ENCODE data around the gene SORBS2.

The SORBS2 gene

GRCh38 chr4:185813133-185813532 lies 1.1 kb upstream of the SORBS2 start:
- ATAC-seq = no peak
- TF ChIP-seq BACH2 (CRISPR knock-in tag; IDR thresholded peaks at IDR 0.05; ENCODE audit: borderline replicate concordance) (no peak), ISL1 (CRISPR knock-in tag; IDR thresholded peaks at IDR 0.05) (no peak), ZNF8 (CRISPR knock-in tag; IDR thresholded peaks at IDR 0.05) (no peak), CSRNP3 (CRISPR knock-in tag; IDR thresholded peaks at IDR 0.05) (no peak), CREB5 (CRISPR knock-in tag; IDR thresholded peaks at IDR 0.05; ENCODE audit: low read depth) (no peak), ZNF565 (CRISPR knock-in tag; conservative IDR thresholded peaks at IDR 0.05; ENCODE audit: low read depth) (no peak), POU6F1 (CRISPR knock-in tag; IDR thresholded peaks at IDR 0.05; ENCODE audit: borderline replicate concordance, low read depth) (no peak), ZFP30 (CRISPR knock-in tag; IDR thresholded peaks at IDR 0.05) (no peak), PATZ1 (CRISPR knock-in tag; IDR thresholded peaks at IDR 0.05; ENCODE audit: borderline replicate concordance) (no peak), ZNF70 (CRISPR knock-in tag; IDR thresholded peaks at IDR 0.05) (no peak), OSR1 (CRISPR knock-in tag; IDR thresholded peaks at IDR 0.05) (no peak)

GRCh38 chr4:185810746-185811508 lies 1.1 kb downstream of the SORBS2 start:
- no peak for TF ChIP-seq ZNF8 (CRISPR knock-in tag; IDR thresholded peaks at IDR 0.05)
- TF ChIP-seq ZFP30 (CRISPR knock-in tag; IDR thresholded peaks at IDR 0.05) = no peak
- no peak for TF ChIP-seq CREB5 (CRISPR knock-in tag; IDR thresholded peaks at IDR 0.05; ENCODE audit: low read depth)
- no peak for TF ChIP-seq TCF4 (CRISPR knock-in tag; IDR thresholded peaks at IDR 0.05; ENCODE audit: borderline replicate concordance)
- no peak for TF ChIP-seq TOX (CRISPR knock-in tag; IDR thresholded peaks at IDR 0.05; ENCODE audit: borderline replicate concordance)
- TF ChIP-seq ESRRG (CRISPR knock-in tag; IDR thresholded peaks at IDR 0.05) = no peak
- no peak for TF ChIP-seq ZFP3 (CRISPR knock-in tag; IDR thresholded peaks at IDR 0.05)
- no peak for TF ChIP-seq PPARA (CRISPR knock-in tag; IDR thresholded peaks at IDR 0.05; ENCODE audit: borderline replicate concordance)
- no peak for TF ChIP-seq RARB (CRISPR knock-in tag; IDR thresholded peaks at IDR 0.05)
- TF ChIP-seq GLIS3 (CRISPR knock-in tag; IDR thresholded peaks at IDR 0.05) = no peak
- no peak for TF ChIP-seq BACH2 (CRISPR knock-in tag; IDR thresholded peaks at IDR 0.05; ENCODE audit: borderline replicate concordance)
- no peak for TF ChIP-seq OSR1 (CRISPR knock-in tag; IDR thresholded peaks at IDR 0.05)
- TF ChIP-seq ZNF565 (CRISPR knock-in tag; conservative IDR thresholded peaks at IDR 0.05; ENCODE audit: low read depth) = no peak
- no peak for TF ChIP-seq PATZ1 (CRISPR knock-in tag; IDR thresholded peaks at IDR 0.05; ENCODE audit: borderline replicate concordance)
- TF ChIP-seq SNAI2 (CRISPR knock-in tag; IDR thresholded peaks at IDR 0.05) = no peak
- TF ChIP-seq ARNTL (CRISPR knock-in tag; IDR thresholded peaks at IDR 0.05; ENCODE audit: borderline replicate concordance, low read depth) = no peak
- peak; percentile 18 for ATAC-seq

All from SK-N-SH treated with all-trans-retinoic acid at 6 μM for 48 hours (cell line).